Stimulated activated CD4-positive, alpha-beta T cell treated with anti-CD3 and anti-CD28 coated beads, Interleukin-15, amount 100 ng/mL, for 1 hour (primary cell): ENCODE measurements around the gene SPX.

Experiments used
- DNase-seq, 2 donors: peaks; one replicate each; pipeline ENCODE4 v3.0.0-alpha.2; 2020; ENCODE audit warnings: low read depth in 1 of 2, low spot score in 1 of 2

Gene SPX

DNA sequence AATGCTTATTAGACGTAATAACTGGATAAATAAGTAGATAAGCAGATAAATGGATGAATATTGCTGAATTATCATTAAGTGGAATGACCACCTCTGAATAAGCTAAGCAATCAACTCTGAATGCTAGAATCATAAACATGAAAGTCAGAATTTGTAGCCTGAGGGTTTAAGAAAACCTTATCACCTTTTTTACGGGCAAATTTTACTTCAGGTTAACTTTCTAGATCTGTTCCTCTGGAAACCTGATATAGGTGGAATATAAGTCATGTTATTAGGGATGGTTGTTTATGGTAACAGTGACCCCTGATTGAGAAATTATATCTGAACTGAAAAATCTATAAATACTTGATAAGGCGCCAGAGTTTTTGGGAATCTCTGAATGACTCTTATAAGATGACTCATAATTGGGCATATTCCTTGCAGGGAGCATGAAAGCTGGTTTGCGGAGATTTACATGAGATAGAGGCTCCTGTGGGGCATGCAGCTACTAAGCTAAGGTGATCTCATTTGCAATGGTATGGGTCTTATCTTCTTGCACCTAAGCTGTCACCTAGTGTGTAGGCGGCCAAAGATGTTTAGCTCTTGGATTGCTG lies 12.1 kb downstream of the SPX start:
- no peak for DNase-seq

DNA sequence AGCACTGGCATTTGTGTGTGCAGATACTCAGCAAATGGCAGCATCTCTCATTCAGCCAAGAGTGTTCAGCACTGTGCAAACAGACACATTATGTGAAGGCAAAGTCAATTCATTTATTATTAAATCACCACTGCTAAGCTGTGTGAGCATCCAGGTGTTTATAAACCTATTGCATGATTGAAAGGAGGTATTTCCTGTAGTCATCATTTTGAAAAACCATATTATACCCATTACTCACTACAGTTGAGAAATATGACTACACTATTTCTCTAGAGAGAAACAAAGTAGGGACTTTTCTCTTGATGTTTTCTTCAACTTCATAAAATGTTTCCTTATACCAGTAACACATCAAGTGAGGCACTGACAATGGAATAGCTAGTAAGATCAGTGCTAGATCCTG lies 13.7 kb downstream of the SPX start:
- no peak for DNase-seq

DNA sequence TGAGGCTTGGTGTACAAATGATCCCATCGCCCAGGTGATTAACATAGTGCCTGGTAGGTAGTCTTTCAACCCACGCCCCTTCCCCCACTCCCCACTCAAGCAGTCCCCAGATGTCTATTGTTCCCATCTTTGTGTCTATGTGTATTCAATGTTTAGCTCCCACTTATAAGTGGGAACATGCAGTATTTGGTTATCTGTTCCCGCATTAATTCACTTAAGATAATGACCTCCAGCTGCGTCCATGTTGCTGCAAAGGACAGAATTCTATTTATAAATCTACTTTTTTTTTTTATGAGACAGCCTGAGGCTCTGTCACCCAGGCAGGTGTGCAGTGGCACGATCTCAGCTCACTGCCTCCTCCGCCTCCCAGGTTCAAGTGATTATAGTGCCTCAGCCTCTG lies 15.7 kb downstream of the SPX start:
- DNase-seq, result no peak

DNA sequence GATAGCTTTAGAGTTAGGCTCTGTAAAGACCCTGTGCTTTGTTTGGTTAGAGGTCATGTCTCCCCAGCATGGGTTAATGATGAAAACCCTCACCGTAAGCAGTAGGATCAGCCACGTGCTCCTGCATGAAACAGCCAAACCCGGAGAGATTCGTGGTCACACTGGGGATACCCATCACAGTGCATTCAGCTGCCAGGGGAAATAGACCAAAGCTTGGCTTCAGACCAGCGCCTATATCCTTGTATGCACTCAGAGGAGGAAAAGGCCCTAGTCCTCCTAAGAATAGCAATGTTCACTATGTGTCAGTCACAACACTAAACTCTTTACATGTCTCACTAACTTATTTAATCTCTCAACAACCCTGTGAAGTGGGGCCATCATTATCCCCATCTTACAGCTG lies 16.3 kb downstream of the SPX start:
- DNase-seq, result no peak

DNA sequence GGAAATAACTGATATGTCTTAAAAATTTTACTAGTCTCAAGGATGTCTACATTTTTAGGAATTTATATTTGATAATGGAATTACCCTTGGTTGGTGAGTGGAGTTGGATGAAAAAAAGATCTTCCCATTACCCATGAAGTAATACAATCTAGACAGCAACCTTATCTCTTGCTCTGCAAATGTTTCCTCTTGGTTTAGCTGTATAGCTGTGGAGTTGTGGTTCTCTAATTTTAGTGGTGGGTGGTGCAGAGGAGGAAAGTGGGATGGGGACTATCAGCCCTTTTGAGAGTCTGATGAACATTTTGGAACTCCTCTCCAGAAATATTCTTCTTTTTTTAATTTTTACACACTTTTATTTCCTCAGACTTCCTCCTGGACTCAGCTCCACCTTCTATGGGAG lies 17.1 kb downstream of the SPX start:
- DNase-seq, result no peak

DNA sequence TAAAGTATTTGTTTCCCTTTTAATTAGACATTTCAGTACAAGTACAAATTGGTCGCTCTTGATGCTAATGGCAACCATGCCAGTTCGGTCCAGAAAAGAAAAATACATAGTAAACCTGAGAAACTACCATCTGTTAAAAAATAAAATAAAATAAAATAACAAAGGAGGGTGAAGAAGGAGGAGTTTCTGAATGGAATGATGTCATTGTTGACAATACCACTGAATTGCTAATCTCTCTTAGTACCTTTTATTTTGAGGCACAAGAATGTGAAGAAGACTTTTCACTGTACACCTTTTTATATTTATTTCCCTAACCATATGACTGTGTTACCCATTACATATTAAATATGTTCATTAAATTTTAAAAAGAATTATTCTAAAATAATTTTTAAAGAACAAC lies 19.5 kb downstream of the SPX start:
- no peak for DNase-seq

DNA sequence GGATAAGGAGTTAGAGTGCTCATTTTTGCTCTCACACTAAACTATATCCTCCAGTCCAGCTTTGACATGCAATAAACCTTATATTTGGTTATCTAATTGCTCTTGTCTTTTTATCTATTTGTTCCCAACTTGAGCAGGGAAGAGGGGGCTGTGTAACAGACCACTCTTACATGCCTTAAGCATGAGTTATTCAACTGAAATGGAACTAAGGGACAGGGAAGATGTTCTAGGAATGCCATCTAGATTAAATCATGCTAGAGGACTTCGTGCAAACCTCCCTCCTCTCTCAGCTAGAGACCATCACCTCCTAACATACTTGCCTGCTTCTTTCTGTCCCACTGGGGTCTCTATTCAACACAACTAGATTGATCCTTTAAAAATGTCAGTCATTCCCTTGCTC lies 20.6 kb downstream of the SPX start:
- no peak for DNase-seq

DNA sequence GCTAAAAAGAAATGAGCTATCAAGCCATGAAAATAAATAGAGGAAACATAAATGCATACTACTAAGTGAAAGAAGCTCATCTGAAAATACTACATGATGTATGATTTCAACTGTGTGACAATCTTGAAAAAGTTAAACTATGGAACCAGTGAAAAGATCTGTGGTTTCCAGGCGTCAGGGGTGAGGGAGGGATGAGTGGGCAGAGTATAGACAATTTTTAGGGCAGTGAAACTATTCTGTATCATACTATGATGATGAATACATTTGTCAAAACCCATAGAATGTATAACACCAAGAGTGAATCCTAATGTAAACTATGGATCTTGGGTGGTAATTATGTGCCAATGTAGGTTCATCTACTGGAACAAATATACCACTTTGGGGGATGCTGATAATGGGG lies 21.3 kb downstream of the SPX start:
- no peak for DNase-seq

DNA sequence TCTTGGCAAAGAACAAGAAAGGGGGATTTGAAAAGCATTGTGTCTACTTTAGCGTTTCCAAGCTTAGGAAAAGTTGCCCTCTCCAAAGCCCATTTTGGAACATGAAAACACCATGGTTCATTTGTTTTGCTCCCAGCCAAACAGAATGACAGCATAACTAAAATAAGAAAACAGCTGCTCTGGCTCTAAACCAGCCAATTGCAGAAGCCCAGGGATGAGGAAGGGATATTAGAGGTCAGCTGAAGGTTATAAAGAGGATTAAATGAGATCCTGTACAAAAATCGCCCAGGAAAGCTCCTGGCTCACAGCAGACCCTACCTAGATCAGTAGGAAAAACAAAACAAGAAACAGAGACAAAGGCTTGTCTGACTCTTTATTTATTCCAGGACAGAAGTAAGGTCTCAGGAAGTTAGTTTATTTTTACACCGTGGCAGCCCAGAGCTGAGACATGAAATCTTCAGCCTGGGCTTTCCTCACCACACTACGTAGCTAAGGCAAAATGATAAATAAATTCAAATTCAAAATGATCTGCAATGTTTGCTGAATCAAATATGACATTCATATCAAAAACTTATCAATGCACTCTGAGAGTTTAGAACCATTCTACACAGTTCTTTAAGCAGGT lies 25.9 kb downstream of the SPX start:
- no peak for DNase-seq

DNA sequence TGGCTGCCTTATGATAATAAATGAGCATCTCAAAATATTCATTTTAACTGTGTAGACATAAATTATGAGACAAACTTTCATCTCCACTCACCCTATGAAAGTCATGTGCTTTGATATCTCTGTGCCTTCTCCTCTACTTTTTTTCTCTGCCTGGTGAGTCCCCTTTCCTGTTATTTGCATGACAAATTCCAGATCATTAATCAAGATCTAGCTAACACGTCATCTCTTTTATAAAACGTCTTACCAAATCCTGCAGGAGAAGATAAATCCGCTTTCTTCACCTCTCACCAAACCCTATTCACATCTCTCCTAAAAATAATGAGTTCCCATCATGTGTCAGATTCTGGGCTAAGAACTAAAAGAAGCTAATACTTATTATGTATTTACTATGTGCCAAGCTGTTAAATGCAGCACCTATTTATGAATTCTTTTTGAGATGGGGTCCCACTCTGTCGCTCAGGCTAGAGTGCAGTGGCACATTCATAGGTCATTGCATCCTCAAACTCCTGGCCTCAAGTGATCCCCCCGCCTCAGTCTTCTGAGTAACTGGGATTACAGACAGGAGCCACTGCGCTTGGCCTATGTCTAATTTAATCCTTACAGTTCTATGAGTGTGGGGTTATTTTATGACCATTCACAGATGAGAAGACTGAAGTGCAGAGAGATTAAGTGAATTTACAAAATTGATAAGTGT lies 26.7 kb downstream of the SPX start:
- DNase-seq, result no peak

DNA sequence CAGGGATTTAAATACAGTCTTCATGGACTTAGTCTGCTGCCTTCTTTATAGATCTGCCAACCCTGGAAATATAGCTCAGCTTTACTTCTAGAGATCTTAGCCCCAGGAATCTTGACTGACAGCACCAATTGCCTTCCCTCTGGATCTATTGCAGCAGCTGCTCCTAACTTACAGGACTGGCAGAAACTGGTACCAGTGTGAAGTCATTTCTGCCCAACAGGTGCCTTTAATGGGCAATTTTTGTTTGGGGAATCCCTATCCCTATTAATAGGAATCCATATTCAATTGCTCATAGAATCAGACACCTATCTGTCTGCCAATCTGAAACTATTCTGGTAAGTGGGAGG lies 27.2 kb downstream of the SPX start:
- DNase-seq, result no peak

DNA sequence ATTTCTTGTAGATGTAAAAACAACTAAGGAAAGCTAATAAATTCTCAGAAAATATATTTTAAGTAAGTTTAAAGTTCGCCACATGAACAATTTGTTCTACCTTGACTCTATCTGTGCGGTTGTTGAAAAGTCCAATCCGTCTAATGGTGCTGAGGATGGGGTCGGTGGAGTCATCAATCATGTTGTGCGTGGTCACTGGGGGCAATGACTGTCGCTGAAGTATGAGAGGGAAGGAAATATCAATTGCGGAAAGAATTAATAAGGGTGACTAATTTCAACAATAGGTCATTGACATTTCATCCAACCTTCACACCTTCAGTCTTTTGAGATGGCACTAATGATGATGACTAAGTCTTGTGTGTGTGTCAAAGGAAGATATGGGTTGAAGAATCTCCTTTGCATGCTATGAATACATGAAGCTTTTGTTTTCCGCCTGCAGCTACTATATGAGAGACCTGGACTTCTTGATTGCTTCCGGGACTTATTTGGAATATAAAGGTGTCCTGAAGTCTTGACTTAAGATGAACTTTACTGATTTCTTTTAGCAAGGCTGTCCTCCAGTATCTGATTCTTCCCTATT lies 32.1 kb downstream of the SPX start:
- no peak for DNase-seq

DNA sequence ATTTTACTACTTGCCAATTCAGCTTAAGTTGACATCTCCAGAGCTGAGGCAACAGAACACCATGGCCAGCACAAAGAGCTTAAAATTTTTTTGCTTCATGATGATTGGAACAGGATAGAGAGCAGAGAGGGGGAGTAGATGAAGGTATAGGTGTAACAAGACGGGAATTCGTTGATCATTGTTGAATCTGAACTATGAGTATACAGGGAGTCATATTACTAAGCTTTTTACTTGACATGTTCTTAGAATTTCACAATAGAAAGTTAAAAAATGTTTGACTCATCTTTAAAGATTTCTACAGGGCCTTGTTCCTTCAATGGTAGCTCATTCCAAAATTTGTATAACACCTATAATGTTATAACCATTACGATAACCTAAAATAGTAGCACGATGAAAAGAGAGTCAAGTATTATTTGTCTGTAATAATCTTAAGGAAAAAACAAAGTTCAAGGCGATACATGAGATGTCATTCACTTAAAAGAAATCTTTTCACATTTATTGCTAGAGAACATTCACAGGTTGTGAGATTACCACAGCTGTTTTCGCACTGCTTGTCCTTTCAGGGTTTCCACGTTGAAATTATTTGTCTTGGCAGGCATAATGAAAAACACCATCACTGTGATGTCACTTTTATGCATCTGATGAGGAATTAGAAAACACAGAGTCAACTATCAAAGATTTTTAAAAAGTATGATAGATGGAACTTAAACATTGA lies 33.9 kb downstream of the SPX start:
- no peak for DNase-seq

DNA sequence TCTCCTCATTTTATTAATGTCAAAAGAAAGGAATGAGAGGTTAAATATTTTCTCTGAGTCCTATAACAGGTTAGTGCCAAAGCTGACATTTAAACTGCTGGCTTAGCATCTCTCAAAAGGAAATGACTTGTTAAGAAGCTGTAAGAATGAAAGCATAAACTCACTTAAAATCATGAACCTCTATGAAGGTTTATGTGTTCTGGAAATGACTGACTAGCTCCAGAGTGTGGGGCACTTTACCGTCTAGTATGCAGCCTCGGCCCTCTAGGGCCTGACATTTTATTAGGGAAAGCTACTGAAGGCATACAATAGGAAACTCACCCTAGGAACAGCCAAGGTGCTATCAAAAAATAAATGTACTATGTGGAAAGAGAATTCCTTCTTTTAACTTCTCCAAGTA lies 35.1 kb downstream of the SPX start:
- no peak for DNase-seq

DNA sequence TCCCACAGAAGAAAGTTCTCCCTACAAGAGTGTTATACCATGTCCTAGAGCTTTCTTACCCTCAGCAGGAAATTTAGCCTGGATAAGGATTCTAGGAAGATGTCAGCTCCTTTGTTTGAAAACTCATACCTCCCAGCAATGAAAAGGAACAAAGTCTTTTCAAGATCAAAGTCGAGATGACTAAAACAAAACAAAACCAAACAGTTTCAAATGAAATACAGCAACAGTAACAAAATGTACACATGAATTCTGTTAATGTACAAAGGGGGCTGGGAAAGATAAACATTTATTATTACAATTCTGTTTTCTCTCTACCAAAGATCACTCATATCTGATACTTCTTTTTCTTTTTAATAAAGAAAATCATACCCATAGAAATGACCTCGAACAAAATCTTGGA lies 36.8 kb downstream of the SPX start:
- DNase-seq, result no peak

DNA sequence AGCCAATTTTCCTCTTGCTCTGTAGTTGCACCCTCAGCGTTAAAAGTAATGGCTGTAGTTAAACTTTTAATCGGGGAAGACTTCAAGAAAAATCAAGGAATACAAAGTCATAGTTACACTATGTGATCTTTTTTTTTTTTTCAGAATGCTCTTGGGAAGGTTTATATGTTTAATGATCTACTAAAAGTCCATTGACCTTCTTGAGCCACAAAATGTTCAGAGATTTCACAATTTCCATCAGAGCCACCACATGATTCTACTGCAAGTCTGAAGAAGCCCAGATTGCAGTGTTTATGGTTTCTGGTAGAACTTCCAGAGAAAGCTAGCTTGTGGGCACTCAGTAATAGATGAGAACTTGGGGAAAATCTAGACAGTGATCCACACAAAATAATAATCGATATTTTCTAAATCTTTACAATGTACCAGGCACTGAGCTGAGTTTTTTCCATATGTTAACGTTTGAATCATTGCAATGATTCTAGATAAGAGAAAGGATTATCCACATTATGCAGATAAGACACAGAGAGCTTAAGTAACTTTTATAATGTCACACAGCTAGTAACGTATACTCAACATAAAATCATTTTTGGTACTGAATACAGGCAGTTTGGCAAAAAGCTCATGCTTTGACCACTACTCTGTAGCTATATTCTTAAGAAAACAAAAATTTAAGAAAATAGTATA lies 40.3 kb downstream of the SPX start:
- DNase-seq, result no peak

DNA sequence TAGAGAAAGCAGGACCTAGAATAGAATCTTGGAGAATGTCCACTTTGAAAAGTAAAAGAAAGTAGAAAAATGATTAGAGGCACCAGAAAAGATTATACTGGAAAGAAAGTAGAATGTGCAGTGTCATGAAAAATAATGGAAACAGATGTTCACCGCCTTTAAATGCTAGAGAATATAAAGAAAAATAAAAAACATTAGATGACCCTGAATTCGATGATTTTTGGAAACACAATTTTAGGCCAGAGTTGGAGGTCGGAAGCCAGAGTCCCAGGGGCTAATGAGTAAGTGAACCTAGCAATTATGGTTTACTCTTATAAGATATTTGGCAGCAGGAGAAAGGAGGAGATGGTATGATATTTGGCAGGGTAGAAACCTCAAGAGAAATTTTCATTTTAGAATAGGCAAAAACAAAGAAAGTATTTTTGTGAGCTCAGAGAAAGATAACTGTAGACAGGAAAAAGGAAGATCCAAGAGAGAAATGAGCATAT lies 40.9 kb downstream of the SPX start:
- DNase-seq, result no peak

DNA sequence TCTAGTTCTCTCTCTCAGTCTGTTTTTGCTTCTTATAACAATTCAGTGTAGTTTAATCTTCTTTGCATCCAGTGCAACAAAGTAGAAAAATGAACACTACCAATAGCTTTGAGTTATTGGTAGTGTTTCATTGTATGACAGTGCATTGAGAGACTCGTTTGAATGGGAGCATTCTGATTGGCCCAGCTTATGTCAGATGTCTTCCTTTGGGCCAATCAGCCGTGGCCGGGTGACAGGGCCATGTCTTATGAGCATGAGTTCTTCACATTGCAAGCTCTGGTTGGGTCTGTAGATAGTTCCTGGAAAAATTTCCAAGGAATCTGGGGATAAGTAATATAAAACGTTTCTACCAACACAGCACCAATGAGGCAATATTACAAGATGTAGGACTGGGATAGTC lies 42.0 kb downstream of the SPX start:
- DNase-seq, result no peak

DNA sequence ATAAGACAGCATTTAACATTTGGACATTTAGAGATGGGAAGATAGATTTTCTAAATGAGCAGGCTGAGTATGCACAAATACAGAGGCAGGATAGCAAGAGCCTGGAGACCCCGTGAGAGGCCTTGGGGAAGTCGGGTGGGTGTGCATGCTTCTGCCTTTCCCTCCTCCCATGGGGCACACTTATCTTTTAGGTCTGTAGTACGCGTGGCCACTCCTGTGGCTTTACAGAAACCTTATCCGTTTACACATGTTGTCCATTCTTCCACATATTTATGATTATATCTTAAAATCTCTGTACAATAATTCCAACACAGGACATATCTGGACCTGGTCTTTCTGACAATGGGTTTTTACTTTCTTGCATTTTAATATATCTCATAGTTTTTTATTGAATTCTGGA lies 45.0 kb downstream of the SPX start:
- no peak for DNase-seq

DNA sequence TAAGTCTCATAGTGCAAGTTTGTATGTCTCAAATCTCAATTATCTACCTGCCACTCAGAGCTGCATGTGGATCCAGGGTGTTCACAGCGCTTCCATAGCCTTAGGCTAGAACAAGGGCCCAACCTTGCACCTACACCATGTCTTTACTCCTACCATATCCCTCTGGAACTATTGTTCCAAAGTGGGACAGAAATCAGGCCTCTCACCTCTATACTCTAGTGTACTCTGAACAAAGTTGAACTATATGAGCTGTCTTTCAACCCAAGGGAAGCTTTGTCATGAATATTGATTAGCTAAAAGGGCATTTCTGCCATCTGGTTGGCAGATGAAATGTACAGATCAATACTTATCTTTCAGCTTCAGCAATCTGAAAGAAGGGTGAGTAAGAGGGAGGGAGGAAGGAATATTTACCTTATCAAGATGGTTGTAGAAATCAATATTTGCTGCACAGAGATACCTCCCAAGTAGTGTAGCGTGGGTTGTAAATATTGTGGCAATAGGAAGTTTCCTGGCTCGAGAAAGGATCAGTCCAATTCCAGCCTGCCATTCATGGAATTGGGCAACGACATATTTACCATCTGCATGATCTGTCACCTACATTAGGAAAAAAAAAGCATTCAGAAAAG lies 47.8 kb downstream of the SPX start:
- no peak for DNase-seq

DNA sequence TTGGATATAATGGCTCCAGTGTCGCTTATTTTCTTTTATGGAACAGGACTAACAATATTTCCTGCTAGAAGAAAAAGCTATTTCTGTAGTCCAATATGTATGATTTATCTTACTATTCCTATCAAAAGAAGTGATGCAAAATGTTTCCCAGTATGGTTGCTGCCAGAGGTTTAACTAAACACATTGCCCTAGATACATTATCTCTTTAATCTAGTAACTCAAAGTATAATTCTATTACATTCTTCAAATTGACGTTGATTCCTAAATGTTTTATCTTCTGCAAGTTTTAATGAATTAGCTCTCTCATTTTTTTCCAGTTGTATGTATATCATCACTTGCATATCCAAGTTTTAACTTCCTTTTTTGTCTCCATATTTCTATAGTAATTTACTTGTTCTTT lies 50.3 kb downstream of the SPX start:
- DNase-seq, result no peak
